Kidney epithelial cell (primary cell): ENCODE data around the gene EXOSC9. TPM values are rescaled to one million over a fixed set of nuclear protein-coding genes. Genes with fewer than 3 reads are reported as not detected.

ENCODE experiments used
- DNase-seq: peaks from one replicate; pipeline ENCODE4 v3.0.0-alpha.2; 2010; ENCODE audit warnings: low read depth
- H3K27me3 ChIP-seq: 2 replicates; pipeline ENCODE4 v1.6.0; 2011; ENCODE audit warnings: low read length; ENCODE audit not compliant: control insufficient read depth, insufficient read depth
- H3K36me3 ChIP-seq: 2 replicates; pipeline ENCODE4 v1.5.1; 2011; ENCODE audit warnings: low read length; ENCODE audit not compliant: control insufficient read depth, insufficient read depth
- H3K4me3 ChIP-seq: 2 replicates; pipeline ENCODE4 v1.5.1; 2011; ENCODE audit warnings: low read depth, mild to moderate bottlenecking, control low read depth, low read length
- CTCF ChIP-seq: IDR thresholded peaks from 2 replicates; pipeline ENCODE4 v1.5.1; 2011; ENCODE audit warnings: mild to moderate bottlenecking, moderate library complexity, low read length, control low read depth, inconsistent platforms; ENCODE audit not compliant: insufficient read depth, poor library complexity, severe bottlenecking
- total RNA-seq: library from RNA; depleted of rRNA; stranded (reverse); fragments of >200 nt; gene quantifications from 2 replicates; pipeline ENCODE4 v1.2.3, GENCODE V29; 2015

EXOSC9 gene
- total RNA-seq, 1 donor from 2014 or later = 39.2 TPM

GRCh38 chr4:121817006-121817405, 15.9 kb downstream of the EXOSC9 start:
- Histone ChIP-seq H3K36me3 (peaks cover 2% of the 10 kb centered on the region), H3K4me3 (no peak overlapping the region), H3K27me3 (no peaks in the 10 kb centered on the region)
- TF ChIP-seq CTCF = no peak
- DNase-seq = no peak

DNA sequence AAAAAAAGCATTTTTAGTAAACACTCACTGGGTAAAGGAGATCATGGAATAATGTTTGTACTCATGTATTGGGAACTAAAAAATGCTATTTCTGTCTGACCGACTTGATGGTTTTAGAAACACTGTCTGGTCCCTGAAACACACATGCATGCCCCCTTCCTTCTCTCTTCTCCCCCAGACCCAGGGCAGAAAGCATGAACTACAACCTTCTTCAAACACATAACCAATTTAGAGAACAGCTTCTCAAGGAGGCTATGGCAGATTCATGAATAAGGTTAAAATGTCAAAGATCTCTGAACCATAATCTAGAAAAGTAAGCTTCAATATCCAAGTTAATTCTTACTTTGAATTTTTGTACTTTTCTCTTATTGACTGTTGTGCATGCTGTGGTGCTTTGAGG, 16.6 kb downstream of the EXOSC9 start:
- DNase-seq = no peak
- Histone ChIP-seq H3K36me3 (peaks cover 2% of the 10 kb centered on the region), H3K27me3 (no peaks in the 10 kb centered on the region), H3K4me3 (no peak overlapping the region)
- TF ChIP-seq CTCF = no peak

- no peak for TF ChIP-seq CTCF
- H3K36me3 ChIP-seq = peaks cover 2% of the 10 kb centered on the region
- H3K27me3 ChIP-seq = no peaks in the 10 kb centered on the region
- no peak overlapping the region for H3K4me3 ChIP-seq
- DNase-seq = no peak
These were observed 17.1 kb downstream of the EXOSC9 start for GRCh38 chr4:121818215-121818614.

- H3K27me3 ChIP-seq = no peaks in the 10 kb centered on the region
These were observed 18.3 kb downstream of the EXOSC9 start for GRCh38 chr4:121819216-121819965.

GRCh38 chr4:121822047-121822446, 20.9 kb downstream of the EXOSC9 start:
- no peak for TF ChIP-seq CTCF

More at GRCh38 chr4:121819216-121819965, 18.3 kb downstream of the EXOSC9 start:
- no peak for TF ChIP-seq CTCF
- no peak for DNase-seq
- Histone ChIP-seq H3K4me3 (no peak overlapping the region), H3K36me3 (peaks cover 2% of the 10 kb centered on the region)

More at GRCh38 chr4:121822047-121822446, 20.9 kb downstream of the EXOSC9 start:
- H3K4me3 ChIP-seq = peak overlapping the region; percentile 77
- peaks cover 2% of the 10 kb centered on the region for H3K36me3 ChIP-seq
- DNase-seq = no peak
- H3K27me3 ChIP-seq = no peaks in the 10 kb centered on the region
